Endometrium (tissue), 2 donors: ENCODE measurements around the gene HERC6.
"Not testable (repeated sequence)": the region's sequence is repeated elsewhere in the genome, so short reads cannot be mapped to it uniquely, and the experiment has no call there.

ENCODE experiments used
- FAIRE-seq: peaks from 2 replicates; lab custom pipeline; 2012; peaks lifted over from hg19 to GRCh38; lab: Jason Lieb, UNC
- donor health status: control.
- donor health status: control.

The HERC6 gene

DNA sequence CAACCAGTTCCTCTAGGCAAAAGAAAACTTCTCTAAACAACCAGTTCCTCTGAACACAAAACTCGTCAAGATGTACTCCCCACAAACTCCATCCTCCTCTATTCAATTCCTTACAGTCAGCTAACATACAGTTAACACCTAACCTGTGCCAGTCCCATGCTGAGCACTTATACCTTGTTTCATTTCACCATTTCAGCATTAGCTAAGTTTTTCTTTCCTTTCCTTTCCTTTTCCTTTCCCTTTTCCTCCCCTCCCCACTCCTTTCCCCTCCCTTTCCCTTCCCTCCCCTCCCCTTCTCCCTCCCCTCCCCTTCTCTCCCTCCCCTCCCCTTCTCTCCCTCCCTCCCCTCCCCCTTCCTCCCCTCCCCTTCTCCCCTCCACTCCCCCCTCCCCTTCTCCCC, 13.1 kb downstream of the HERC6 start:
- FAIRE-seq = no peak

- no peak for FAIRE-seq
Observed at GRCh38 chr4:88396681-88397080, 18.0 kb downstream of the HERC6 start.

- FAIRE-seq = no peak
Observed at GRCh38 chr4:88398381-88398780, 19.7 kb downstream of the HERC6 start.

GRCh38 chr4:88409206-88409605, 30.6 kb downstream of the HERC6 start:
- no peak for FAIRE-seq

DNA sequence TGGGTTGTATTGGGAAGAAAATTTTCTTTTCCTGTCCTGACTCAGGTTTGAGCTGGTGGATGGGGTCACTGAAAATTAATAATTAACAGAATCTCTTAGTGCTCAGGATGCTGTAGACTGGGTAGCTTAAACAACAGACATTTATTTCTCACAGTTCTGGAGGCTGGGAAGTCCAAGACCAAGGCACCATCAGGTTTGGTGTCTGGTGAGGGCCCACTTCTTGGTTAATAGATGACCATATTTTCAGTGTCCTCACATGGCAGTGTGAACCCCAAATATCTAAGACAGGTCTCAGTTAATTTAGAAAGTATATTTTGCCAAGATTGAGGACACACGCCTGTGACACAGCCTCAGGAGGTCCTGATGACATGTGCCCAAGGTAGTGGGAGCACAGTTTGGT, 31.1 kb downstream of the HERC6 start:
- no peak for FAIRE-seq

- FAIRE-seq = no peak
Observed at GRCh38 chr4:88411491-88412096, 32.9 kb downstream of the HERC6 start.

GRCh38 chr4:88413801-88414200, 35.1 kb downstream of the HERC6 start:
- no peak for FAIRE-seq

- FAIRE-seq = no peak
Observed at GRCh38 chr4:88414755-88415154, 36.1 kb downstream of the HERC6 start.

GRCh38 chr4:88415982-88416381, 37.3 kb downstream of the HERC6 start:
- FAIRE-seq = no peak

DNA sequence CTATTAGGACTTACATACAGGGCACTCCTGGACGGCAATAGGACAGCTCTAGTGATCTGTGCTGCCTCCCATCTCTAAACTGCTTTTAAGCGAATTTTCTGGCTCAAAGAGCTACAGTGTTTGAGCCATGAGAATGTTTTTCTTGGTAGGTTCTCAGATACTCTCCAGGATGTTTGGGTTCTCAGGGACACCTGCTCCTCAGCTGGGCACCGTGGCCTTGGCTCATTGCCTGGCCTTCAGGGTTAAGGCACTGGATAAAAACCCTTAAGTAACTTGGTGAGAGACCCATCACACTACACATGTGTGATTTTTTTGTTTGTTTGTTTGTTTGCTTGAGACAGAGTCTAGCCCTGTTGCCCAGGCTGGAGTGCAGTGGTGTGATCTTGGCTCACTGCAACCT, 39.8 kb downstream of the HERC6 start:
- no peak for FAIRE-seq

GRCh38 chr4:88419874-88420273, 41.2 kb downstream of the HERC6 start:
- no peak for FAIRE-seq

DNA sequence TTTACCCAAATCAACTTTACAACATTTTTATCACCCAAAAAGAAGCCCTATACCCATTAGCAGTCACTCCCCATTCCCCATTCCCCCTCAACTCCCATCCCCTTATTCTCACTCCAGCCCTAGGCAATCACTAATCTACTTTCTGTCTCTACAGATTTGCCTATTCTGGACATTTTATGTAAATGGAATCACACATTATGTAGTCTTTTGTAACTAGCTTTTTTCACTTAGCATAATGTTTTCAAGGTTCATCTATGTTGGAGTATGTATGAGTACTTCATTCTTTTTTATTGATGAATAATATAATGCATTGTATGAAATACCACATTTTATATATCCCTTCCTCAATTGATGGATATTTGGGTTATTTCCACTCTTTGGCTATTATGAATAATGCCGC, 42.2 kb downstream of the HERC6 start:
- no peak for FAIRE-seq

DNA sequence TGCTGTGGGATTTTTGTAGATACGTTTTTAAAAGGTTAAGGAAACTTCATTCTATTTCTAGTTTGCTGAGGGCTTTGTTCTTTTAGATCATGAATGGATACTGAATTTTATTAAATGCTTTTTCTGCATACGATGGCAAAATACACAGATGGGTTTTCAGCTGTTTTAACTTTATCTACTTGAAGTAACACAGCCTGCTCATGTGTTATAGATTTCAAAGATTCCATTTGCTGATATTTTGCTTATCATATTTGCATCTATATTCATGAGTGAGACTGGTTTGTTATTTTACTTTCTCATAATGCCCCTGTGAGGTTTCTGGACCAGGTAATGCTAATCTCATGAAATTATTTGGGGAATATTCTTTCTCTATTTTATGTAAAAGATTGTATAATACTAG, 43.8 kb downstream of the HERC6 start:
- no peak for FAIRE-seq

GRCh38 chr4:88429401-88429800, 50.7 kb downstream of the HERC6 start:
- FAIRE-seq = no peak

GRCh38 chr4:88435987-88436693, 57.5 kb downstream of the HERC6 start:
- no peak for FAIRE-seq

DNA sequence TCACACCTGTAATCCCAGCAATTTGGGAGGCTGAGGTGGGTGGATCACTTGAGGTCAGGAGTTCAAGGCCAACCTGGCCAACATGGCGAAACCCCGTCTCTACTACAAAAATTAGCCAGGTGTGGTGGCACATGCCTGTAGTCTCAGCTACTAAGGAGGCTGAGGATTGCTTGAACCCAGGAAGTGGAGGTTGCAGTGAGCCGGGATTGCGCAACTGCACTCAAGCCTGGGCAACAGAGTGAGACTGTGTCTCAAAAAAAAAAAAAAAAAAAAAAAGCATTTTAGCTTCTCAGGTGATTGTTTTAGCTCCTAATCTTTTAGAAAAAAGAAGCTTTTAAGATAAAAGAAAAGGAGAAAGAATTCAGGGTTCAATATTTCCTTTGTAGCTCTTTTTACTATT, 59.2 kb downstream of the HERC6 start:
- not testable (repeated sequence) for FAIRE-seq

- no peak for FAIRE-seq
Observed at GRCh38 chr4:88439161-88439760, 60.6 kb downstream of the HERC6 start.

DNA sequence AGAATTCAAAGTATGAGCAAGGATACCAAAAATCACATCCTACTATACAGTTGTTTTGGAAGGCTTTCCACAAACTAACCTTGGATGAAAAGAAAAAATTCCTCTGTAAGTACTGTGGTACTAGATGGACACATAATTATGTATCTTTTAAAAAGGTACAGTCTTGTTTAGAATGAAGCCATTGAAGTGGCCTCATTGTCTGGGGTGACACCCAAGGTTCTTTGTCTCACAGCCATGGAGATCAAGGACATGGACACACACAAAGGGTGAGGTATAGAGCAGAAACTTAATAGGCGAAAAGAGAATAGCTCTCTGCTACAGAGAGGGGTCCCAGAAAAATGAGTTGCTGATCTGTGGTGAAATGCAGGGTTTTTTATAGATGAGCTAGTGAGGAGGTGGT, 61.5 kb downstream of the HERC6 start:
- FAIRE-seq = no peak

GRCh38 chr4:88441696-88442095, 63.0 kb downstream of the HERC6 start:
- no peak for FAIRE-seq

GRCh38 chr4:88442689-88443191, 64.1 kb downstream of the HERC6 start:
- FAIRE-seq = no peak

- FAIRE-seq = no peak
Observed at GRCh38 chr4:88443486-88443885, 64.8 kb downstream of the HERC6 start.

GRCh38 chr4:88445252-88445651, 66.6 kb downstream of the HERC6 start:
- no peak for FAIRE-seq

DNA sequence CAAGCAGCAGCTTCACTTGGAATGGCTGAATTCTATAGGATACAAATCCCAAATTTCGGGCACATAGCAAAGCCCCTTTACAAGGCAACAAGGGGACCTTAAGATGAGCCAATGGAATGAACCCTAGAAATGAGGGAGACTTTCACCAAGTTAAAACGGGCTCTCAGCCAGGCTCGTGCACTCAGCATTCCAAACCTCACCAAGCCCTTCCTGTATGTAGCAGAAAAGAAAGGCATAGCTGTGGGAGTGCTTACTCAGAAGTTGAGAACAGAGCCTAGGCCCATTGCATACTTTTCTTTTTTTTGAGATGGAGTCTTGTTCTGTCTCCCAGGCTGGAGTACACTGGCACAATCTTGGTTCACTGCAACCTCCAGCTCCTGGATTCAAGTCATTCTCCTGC, 67.5 kb downstream of the HERC6 start:
- no peak for FAIRE-seq
